Measurements from ENCODE around the gene STIMATE. TPM values are rescaled to one million over a fixed set of nuclear protein-coding genes. Genes with fewer than 3 reads are reported as not detected.

The STIMATE gene
- total and polyA plus RNA-seq, 12 donors = 4.0 to 9.7 (median 6.9) TPM

DNA sequence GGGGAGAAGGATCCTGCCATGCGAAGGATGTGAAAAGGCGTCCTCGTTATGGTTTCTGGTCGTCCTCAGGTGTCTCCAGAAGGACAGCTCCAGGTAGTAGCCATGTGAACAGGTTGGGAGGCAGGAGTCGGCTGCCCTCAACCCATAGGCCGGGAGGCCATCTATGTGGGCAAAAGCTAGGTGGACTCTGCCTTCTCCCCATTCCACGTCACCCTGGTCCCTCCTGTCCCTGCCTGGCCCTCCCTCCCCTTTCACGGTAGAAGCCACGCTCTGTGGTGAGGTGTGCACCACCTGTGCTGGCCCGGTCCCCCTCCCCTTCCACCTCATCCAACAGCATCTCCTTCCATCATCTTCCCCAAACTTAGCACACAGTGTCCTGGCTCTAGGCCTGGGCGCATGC is 86.4 kb downstream of the STIMATE start:
- no peak for ATAC-seq
- no peak overlapping the region for H3K27ac ChIP-seq
- intact Hi-C loops (cut with DNase I) = no loop called here
- WGBS, 2 donors = 91 to 93% methylated on average over 11 of the region's 11 CpGs
- H3K27me3 ChIP-seq = no peaks in the 10 kb centered on the region
- TF ChIP-seq CTCF (IDR thresholded peaks at IDR 0.05) = no peak
- H3K4me3 ChIP-seq = no peak overlapping the region
- no peak for DNase-seq
- H3K4me1 ChIP-seq = no peaks in the 10 kb centered on the region
- H3K9me3 ChIP-seq = no peaks in the 10 kb centered on the region
- H3K36me3 ChIP-seq = no peaks in the 10 kb centered on the region

DNA sequence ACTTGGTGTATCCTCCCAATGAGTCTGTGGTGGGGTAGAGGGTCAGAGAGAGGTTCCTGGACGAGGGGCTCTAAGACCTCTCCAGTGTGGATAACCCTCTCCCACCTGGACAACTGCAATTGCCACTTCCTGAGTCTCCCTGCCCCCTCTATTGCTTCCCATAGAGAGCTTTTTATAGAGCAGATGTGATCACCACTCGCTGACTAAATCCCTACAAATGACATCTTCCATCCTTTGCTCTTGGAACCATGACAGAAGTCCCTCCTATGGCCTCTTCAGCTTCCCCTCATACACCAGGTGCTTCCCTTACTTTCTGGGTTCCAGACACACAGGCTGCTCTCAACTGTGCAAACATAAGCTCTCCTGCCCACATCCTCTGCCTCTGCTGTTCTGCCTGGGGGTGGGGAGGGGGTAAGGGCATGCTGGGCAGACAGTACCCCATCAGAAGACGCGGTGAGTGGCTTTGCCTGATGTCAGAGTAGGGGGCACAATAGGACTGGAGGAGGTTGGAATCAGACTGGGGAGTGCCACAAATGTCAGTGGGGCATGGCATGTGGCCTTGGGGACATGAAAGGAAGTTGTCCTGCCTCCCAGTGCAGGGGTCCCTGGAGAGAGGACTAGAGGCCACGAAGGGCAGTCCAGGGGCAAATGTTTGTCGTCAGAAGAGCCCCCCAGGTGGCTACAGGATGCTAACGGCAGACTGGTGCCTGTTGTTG is 87.5 kb downstream of the STIMATE start:
- no peak for TF ChIP-seq CTCF (IDR thresholded peaks at IDR 0.05)
- H3K4me3 ChIP-seq = no peak overlapping the region
- WGBS, 2 donors = 45 to 61% methylated on average over 7 of the region's 7 CpGs
- H3K4me1 ChIP-seq = no peaks in the 10 kb centered on the region
- H3K27me3 ChIP-seq = no peaks in the 10 kb centered on the region
- intact Hi-C loops (cut with DNase I) = no loop called here
- DNase-seq = no peak
- ATAC-seq = no peak
- no peak overlapping the region for H3K27ac ChIP-seq
- no peaks in the 10 kb centered on the region for H3K9me3 ChIP-seq
- H3K36me3 ChIP-seq = no peaks in the 10 kb centered on the region

GRCh38 chr3:52809149-52809548 is 88.2 kb downstream of the STIMATE start:
- no peaks in the 10 kb centered on the region for H3K9me3 ChIP-seq
- no peak overlapping the region for H3K27ac ChIP-seq
- TF ChIP-seq CTCF (IDR thresholded peaks at IDR 0.05) = no peak
- H3K27me3 ChIP-seq = no peaks in the 10 kb centered on the region
- no peaks in the 10 kb centered on the region for H3K36me3 ChIP-seq
- intact Hi-C loops (cut with DNase I) = no loop called here
- no peak overlapping the region for H3K4me3 ChIP-seq
- 79 to 84% methylated on average over 2 of the region's 2 CpGs for WGBS, 2 donors
- ATAC-seq = no peak
- DNase-seq = no peak
- no peaks in the 10 kb centered on the region for H3K4me1 ChIP-seq

GRCh38 chr3:52805270-52806039 is 91.9 kb downstream of the STIMATE start:
- ATAC-seq (no peak), DNase-seq (no peak)
- Histone ChIP-seq H3K4me1 (no peaks in the 10 kb centered on the region), H3K27me3 (no peaks in the 10 kb centered on the region), H3K27ac (no peak overlapping the region), H3K36me3 (no peaks in the 10 kb centered on the region), H3K9me3 (no peaks in the 10 kb centered on the region), H3K4me3 (no peak overlapping the region)
- intact Hi-C loops (cut with DNase I) = no loop called here
- no peak for TF ChIP-seq CTCF (IDR thresholded peaks at IDR 0.05)
- 78 to 79% methylated on average over 19 of the region's 19 CpGs for WGBS, 2 donors
